Lower lobe of right lung (tissue), 2 donors: ENCODE data around the gene TNRC6B. TPM values are rescaled to one million over a fixed set of nuclear protein-coding genes. Genes with fewer than 3 reads are reported as not detected.
"Not testable (repeated sequence)": the region's sequence is repeated elsewhere in the genome, so short reads cannot be mapped to it uniquely, and the experiment has no call there.

Experiments
- ATAC-seq, 2 donors: fragments of 200-7000 bp; cut with Tn5 transposase; one replicate each; pipeline ENCODE4 v1.9.1; 2020 to 2022; ENCODE audit warnings: mild to moderate bottlenecking in 2 of 2, moderate library complexity in 2 of 2
- DNase-seq: peaks from one replicate; pipeline ENCODE4 v3.0.0-alpha.2; 2020
- H3K27ac ChIP-seq: fragments of 200-600 bp; one replicate; pipeline ENCODE4 v1.8.0; 2022
- H3K27me3 ChIP-seq: fragments of 200-600 bp; one replicate; pipeline ENCODE4 v1.8.0; 2022; ENCODE audit warnings: low read depth
- H3K36me3 ChIP-seq: fragments of 200-600 bp; one replicate; pipeline ENCODE4 v1.8.0; 2022; ENCODE audit warnings: mild to moderate bottlenecking
- H3K4me1 ChIP-seq: fragments of 200-600 bp; one replicate; pipeline ENCODE4 v1.8.0; 2022
- H3K4me3 ChIP-seq: fragments of 200-600 bp; one replicate; pipeline ENCODE4 v1.8.0; 2022; ENCODE audit warnings: mild to moderate bottlenecking
- H3K9me3 ChIP-seq: fragments of 200-600 bp; one replicate; pipeline ENCODE4 v1.8.0; 2022
- CTCF ChIP-seq: fragments of 200-600 bp; IDR thresholded peaks from one replicate; pipeline ENCODE4 v1.8.0; 2022; ENCODE audit warnings: antibody characterized with exemption, mild to moderate bottlenecking
- intact Hi-C: fragments of 100-400 bp; cut with DNase I; formaldehyde crosslinking; loops from one replicate; pipeline ENCODE4 v1.11.0; 2022
- total RNA-seq: library from RNA; stranded (reverse); fragmentation: NEBNext Ultra II Directional; extraction: Animal tissue kit (Norgen Biotek cat#: 25700); gene quantifications from one replicate; pipeline ENCODE4 v1.2.1, GENCODE V29; 2021
- donor health status: DM: no; HTN: yes; CAD: no; lungs with severe emphysema.

Gene TNRC6B
- total RNA-seq, 1 donor from 2014 or later = 54.6 TPM

GRCh38 chr22:40218723-40219294, 41.1 kb downstream of the TNRC6B start:
- no peak overlapping the region for H3K4me3 ChIP-seq
- intact Hi-C loops = no loop called here
- ATAC-seq (no peak), DNase-seq (no peak)
- H3K9me3 ChIP-seq = no peaks in the 10 kb centered on the region
- H3K36me3 ChIP-seq = no peaks in the 10 kb centered on the region
- no peak for TF ChIP-seq CTCF
- peaks cover 51% of the 10 kb centered on the region for H3K4me1 ChIP-seq
- H3K27me3 ChIP-seq = no peaks in the 10 kb centered on the region
- no peak overlapping the region for H3K27ac ChIP-seq

- DNase-seq (no peak), ATAC-seq (peak; percentile 57 to 82)
- peak overlapping the region; percentile 32 for H3K27ac ChIP-seq
Observed at GRCh38 chr22:40220316-40221054, 42.8 kb downstream of the TNRC6B start.

GRCh38 chr22:40221055-40221414, 43.3 kb downstream of the TNRC6B start:
- Histone ChIP-seq H3K27me3 (no peaks in the 10 kb centered on the region), H3K9me3 (no peaks in the 10 kb centered on the region), H3K4me3 (no peak overlapping the region), H3K36me3 (no peaks in the 10 kb centered on the region), H3K4me1 (peaks cover 40% of the 10 kb centered on the region), H3K27ac (peak overlapping the region; percentile 32)
- ATAC-seq (peak; percentile 25 to 38), DNase-seq (no peak)
- no peak for TF ChIP-seq CTCF
- intact Hi-C loops = no loop called here

More at GRCh38 chr22:40220316-40221054, 42.8 kb downstream of the TNRC6B start:
- H3K4me3 ChIP-seq = no peak overlapping the region
- peaks cover 46% of the 10 kb centered on the region for H3K4me1 ChIP-seq
- no peak for TF ChIP-seq CTCF
- no peaks in the 10 kb centered on the region for H3K9me3 ChIP-seq
- H3K36me3 ChIP-seq = no peaks in the 10 kb centered on the region
- H3K27me3 ChIP-seq = no peaks in the 10 kb centered on the region
- intact Hi-C loops = no loop called here

GRCh38 chr22:40222979-40223378, 45.3 kb downstream of the TNRC6B start:
- ATAC-seq, intact Hi-C loops, H3K36me3 ChIP-seq, H3K27ac ChIP-seq, H3K27me3 ChIP-seq, H3K9me3 ChIP-seq, H3K4me3 ChIP-seq, DNase-seq: not testable (repeated sequence)
- H3K4me1 ChIP-seq = peaks cover 36% of the 10 kb centered on the region

GRCh38 chr22:40224702-40225101, 47.0 kb downstream of the TNRC6B start:
- H3K27me3 ChIP-seq = no peaks in the 10 kb centered on the region
- H3K4me1 ChIP-seq = peaks cover 30% of the 10 kb centered on the region
- H3K36me3 ChIP-seq = peaks cover 7% of the 10 kb centered on the region
- DNase-seq (no peak), ATAC-seq (no peak)
- H3K27ac ChIP-seq = no peak overlapping the region
- H3K4me3 ChIP-seq = no peak overlapping the region
- H3K9me3 ChIP-seq = no peaks in the 10 kb centered on the region
- intact Hi-C loops = no loop called here
- no peak for TF ChIP-seq CTCF

GRCh38 chr22:40226620-40227019, 48.9 kb downstream of the TNRC6B start:
- DNase-seq (no peak), ATAC-seq (no peak)
- peaks cover 12% of the 10 kb centered on the region for H3K4me1 ChIP-seq
- no peaks in the 10 kb centered on the region for H3K9me3 ChIP-seq
- TF ChIP-seq CTCF = no peak
- H3K4me3 ChIP-seq = no peak overlapping the region
- no peaks in the 10 kb centered on the region for H3K27me3 ChIP-seq
- H3K27ac ChIP-seq = no peak overlapping the region
- H3K36me3 ChIP-seq = peaks cover 12% of the 10 kb centered on the region
- intact Hi-C loops = no loop called here
